RPMI8226 (cell line): ENCODE results near the gene CTNNBIP1.
"Not testable (repeated sequence)": the region's sequence is repeated elsewhere in the genome, so short reads cannot be mapped to it uniquely, and the experiment has no call there.

Source experiments
- DNase-seq: peaks from one replicate; pipeline ENCODE4 v3.0.0-alpha.2; 2015

Gene CTNNBIP1

GRCh38 chr1:9910076-9910422 is at the start of gene CTNNBIP1:
CTNNBIP1 (minus strand) TSS chr1:9910269; CDS start chr1:9872064, 38,205 bp downstream.
- no peak for DNase-seq

GRCh38 chr1:9957726-9958125 is 47.7 kb upstream of the CTNNBIP1 start:
- DNase-seq, result no peak

- no peak for DNase-seq
These were observed 36.2 kb upstream of the CTNNBIP1 start for GRCh38 chr1:9946315-9946714.

GRCh38 chr1:9942939-9943788 is 33.1 kb upstream of the CTNNBIP1 start, which contains the start of the genes LZIC and NMNAT1:
LZIC (minus strand) TSS chr1:9943391; CDS start chr1:9936619, 6,772 bp downstream.
NMNAT1 (plus strand) TSS chr1:9943475; CDS start chr1:9972074, 28,599 bp downstream.
- peak; percentile 98 for DNase-seq

GRCh38 chr1:9942399-9942938 is 32.4 kb upstream of the CTNNBIP1 start:
- DNase-seq, result peak; percentile 74

GRCh38 chr1:9929431-9930385 is 19.6 kb upstream of the CTNNBIP1 start:
- no peak for DNase-seq

GRCh38 chr1:9927259-9927658 is 17.2 kb upstream of the CTNNBIP1 start:
- DNase-seq, result no peak

- no peak for DNase-seq
These were observed 12.3 kb upstream of the CTNNBIP1 start for GRCh38 chr1:9922342-9922741.

GRCh38 chr1:9920606-9921005 is 10.5 kb upstream of the CTNNBIP1 start:
- DNase-seq, result no peak

- DNase-seq, result no peak
These were observed 7.8 kb upstream of the CTNNBIP1 start for GRCh38 chr1:9917901-9918300.

GRCh38 chr1:9917495-9917894 is 7.4 kb upstream of the CTNNBIP1 start:
- DNase-seq, result not testable (repeated sequence)

- no peak for DNase-seq
These were observed 6.4 kb upstream of the CTNNBIP1 start for GRCh38 chr1:9916452-9916851.

GRCh38 chr1:9914610-9914937 is 4.5 kb upstream of the CTNNBIP1 start:
- no peak for DNase-seq

- no peak for DNase-seq
These were observed 2.3 kb upstream of the CTNNBIP1 start for GRCh38 chr1:9912264-9912936.

- DNase-seq, result peak; percentile 100
These were observed 532 bp upstream of the CTNNBIP1 start for GRCh38 chr1:9910423-9911178.

- peak; percentile 42 for DNase-seq
These were observed 629 bp downstream of the CTNNBIP1 start for GRCh38 chr1:9909234-9910046.

GRCh38 chr1:9908871-9909233 is 1.2 kb downstream of the CTNNBIP1 start:
- DNase-seq, result no peak

- DNase-seq, result no peak
These were observed 2.6 kb downstream of the CTNNBIP1 start for GRCh38 chr1:9907441-9907840.

GRCh38 chr1:9906466-9906865 is 3.6 kb downstream of the CTNNBIP1 start:
- no peak for DNase-seq

GRCh38 chr1:9905010-9905409 is 5.1 kb downstream of the CTNNBIP1 start:
- no peak for DNase-seq

GRCh38 chr1:9904596-9904995 is 5.5 kb downstream of the CTNNBIP1 start:
- DNase-seq, result no peak
